Tongue (tissue), 2 donors: ENCODE data around the gene ATP9A. TPM values are rescaled to one million over a fixed set of nuclear protein-coding genes. Genes with fewer than 3 reads are reported as not detected.

Experiments
- DNase-seq: peaks from one replicate; pipeline ENCODE4 v3.0.0-alpha.2; 2015
- total RNA-seq: library from RNA; depleted of rRNA; stranded (reverse); fragments of >200 nt; gene quantifications from one replicate; pipeline ENCODE4 v1.2.3, GENCODE V29; 2014

The ATP9A gene
- total RNA-seq, 1 donor from 2014 or later: 95.1 TPM

GRCh38 chr20:51628533-51629398, 139.4 kb downstream of the ATP9A start:
- DNase-seq: no peak

- no peak for DNase-seq
Measured at GRCh38 chr20:51627586-51627985, 140.6 kb downstream of the ATP9A start.

- no peak for DNase-seq
Measured at GRCh38 chr20:51625105-51625504, 143.1 kb downstream of the ATP9A start.

GRCh38 chr20:51624157-51624731, 143.9 kb downstream of the ATP9A start:
- peak; percentile 75 for DNase-seq

GRCh38 chr20:51623255-51623654, 144.9 kb downstream of the ATP9A start:
- no peak for DNase-seq

- no peak for DNase-seq
Measured at GRCh38 chr20:51622004-51622874, 146.0 kb downstream of the ATP9A start.

- no peak for DNase-seq
Measured at GRCh38 chr20:51620432-51620831, 147.8 kb downstream of the ATP9A start.

- no peak for DNase-seq
Measured at GRCh38 chr20:51616060-51616459, 152.1 kb downstream of the ATP9A start.

GRCh38 chr20:51614687-51615086, 153.5 kb downstream of the ATP9A start:
- DNase-seq: no peak

GRCh38 chr20:51613580-51613979, 154.6 kb downstream of the ATP9A start:
- no peak for DNase-seq

- no peak for DNase-seq
Measured at GRCh38 chr20:51612896-51613295, 155.3 kb downstream of the ATP9A start.

GRCh38 chr20:51611625-51611890, 156.6 kb downstream of the ATP9A start:
- no peak for DNase-seq

GRCh38 chr20:51610761-51611624, 157.2 kb downstream of the ATP9A start:
- no peak for DNase-seq

- DNase-seq: no peak
Measured at GRCh38 chr20:51610111-51610510, 158.1 kb downstream of the ATP9A start.

- no peak for DNase-seq
Measured at GRCh38 chr20:51609251-51609650, 158.9 kb downstream of the ATP9A start.

GRCh38 chr20:51608061-51608460, 160.1 kb downstream of the ATP9A start:
- DNase-seq: no peak

GRCh38 chr20:51607170-51607569, 161.0 kb downstream of the ATP9A start:
- no peak for DNase-seq

GRCh38 chr20:51604851-51605250, 163.3 kb downstream of the ATP9A start:
- DNase-seq: no peak

GRCh38 chr20:51602131-51602530, 166.1 kb downstream of the ATP9A start:
- DNase-seq: no peak

- no peak for DNase-seq
Measured at GRCh38 chr20:51600950-51601349, 167.2 kb downstream of the ATP9A start.

- DNase-seq: no peak
Measured at GRCh38 chr20:51600016-51600420, 168.2 kb downstream of the ATP9A start.

GRCh38 chr20:51598556-51598955, 169.6 kb downstream of the ATP9A start:
- DNase-seq: no peak
